Loucy (cell line): ENCODE measurements around the gene CNKSR1.

Source experiments
- H2AFZ ChIP-seq: fragments of 200-600 bp; sonication (generic); 2 replicates; pipeline ENCODE4 v1.6.0; 2016; ENCODE audit warnings: antibody characterized with exemption, mild to moderate bottlenecking, low read length, moderate library complexity
- H3F3A ChIP-seq: fragments of 200-600 bp; 2 replicates; pipeline ENCODE4 v1.6.0; 2016; ENCODE audit warnings: antibody characterized with exemption, low read depth, mild to moderate bottlenecking
- H3K27me3 ChIP-seq: fragments of 200-600 bp; sonication (generic); 2 replicates; pipeline ENCODE4 v1.6.1; 2014; ENCODE audit warnings: low read length, mild to moderate bottlenecking; ENCODE audit not compliant: insufficient read depth, poor library complexity, severe bottlenecking
- H3K36me3 ChIP-seq: fragments of 200-600 bp; sonication (generic); 2 replicates; pipeline ENCODE4 v1.6.1; 2016; ENCODE audit warnings: low read length; ENCODE audit not compliant: insufficient read depth
- H3K4me1 ChIP-seq: fragments of 200-600 bp; sonication (generic); 2 replicates; pipeline ENCODE4 v1.5.1; 2014; ENCODE audit warnings: low read length, mild to moderate bottlenecking; ENCODE audit not compliant: insufficient read depth, poor library complexity, severe bottlenecking
- H3K4me2 ChIP-seq: fragments of 200-600 bp; sonication (generic); 2 replicates; pipeline ENCODE4 v1.6.0; 2014; ENCODE audit warnings: antibody characterized with exemption, low read length, low read depth, mild to moderate bottlenecking; ENCODE audit not compliant: poor library complexity, severe bottlenecking
- H3K4me3 ChIP-seq: fragments of 200-600 bp; sonication (generic); 2 replicates; pipeline ENCODE4 v1.5.1; 2014; ENCODE audit warnings: low read length, mild to moderate bottlenecking, mixed read lengths; ENCODE audit not compliant: poor library complexity, severe bottlenecking
- H3K79me2 ChIP-seq: fragments of 200-600 bp; sonication (generic); 2 replicates; pipeline ENCODE4 v1.6.1; 2014; ENCODE audit warnings: low read length; ENCODE audit not compliant: insufficient read depth
- H3K9ac ChIP-seq: fragments of 200-600 bp; sonication (generic); 2 replicates; pipeline ENCODE4 v1.6.0; 2014; ENCODE audit warnings: mild to moderate bottlenecking, low read depth, low read length, moderate library complexity; ENCODE audit not compliant: poor library complexity, severe bottlenecking
- H3K9me2 ChIP-seq: fragments of 200-600 bp; sonication (generic); replicated peaks from 2 replicates; pipeline ENCODE4 v1.6.1; 2016; ENCODE audit warnings: low read depth, low read length, mixed read lengths
- H3K9me3 ChIP-seq: fragments of 200-600 bp; sonication (generic); 2 replicates; pipeline ENCODE4 v1.6.1; 2014; ENCODE audit warnings: mild to moderate bottlenecking, antibody characterized with exemption, low read length, low read depth; ENCODE audit not compliant: insufficient read depth
- H4K20me1 ChIP-seq: fragments of 200-600 bp; sonication (generic); 2 replicates; pipeline ENCODE4 v1.6.0; 2014; ENCODE audit warnings: antibody characterized with exemption, low read length, mild to moderate bottlenecking; ENCODE audit not compliant: insufficient read depth, poor library complexity, severe bottlenecking
- CTCF ChIP-seq: fragments of 200-600 bp; sonication (generic); conservative IDR thresholded peaks from 2 replicates; pipeline ENCODE4 v1.5.1; 2014; ENCODE audit warnings: mild to moderate bottlenecking, antibody characterized with exemption, low read length
- EZH2phosphoT487 ChIP-seq: fragments of 200-600 bp; IDR thresholded peaks from 2 replicates; pipeline ENCODE4 v1.6.1; 2018; ENCODE audit warnings: antibody characterized with exemption, mild to moderate bottlenecking, moderate library complexity, borderline replicate concordance

The CNKSR1 gene

GRCh38 chr1:26200413-26200812, 23.1 kb downstream of the CNKSR1 start:
- H3K4me3 ChIP-seq, result no peak overlapping the region
- no peak for TF ChIP-seq CTCF
- TF ChIP-seq EZH2phosphoT487, result no peak
- no peak overlapping the region for H2AFZ ChIP-seq
- no peak overlapping the region for H3K9ac ChIP-seq
- H3K79me2 ChIP-seq, result no peaks in the 10 kb centered on the region
- H3K4me1 ChIP-seq, result peaks cover 7% of the 10 kb centered on the region
- H3K4me2 ChIP-seq, result no peak overlapping the region
- H3K36me3 ChIP-seq, result no peaks in the 10 kb centered on the region
- H4K20me1 ChIP-seq, result no peaks in the 10 kb centered on the region
- H3K9me2 ChIP-seq, result no peaks in the 10 kb centered on the region
- H3K27me3 ChIP-seq, result no peaks in the 10 kb centered on the region
- no peaks in the 10 kb centered on the region for H3F3A ChIP-seq
- no peaks in the 10 kb centered on the region for H3K9me3 ChIP-seq

GRCh38 chr1:26203642-26204318, 26.5 kb downstream of the CNKSR1 start:
- H3K27me3 ChIP-seq, result no peaks in the 10 kb centered on the region
- no peaks in the 10 kb centered on the region for H3K36me3 ChIP-seq
- no peaks in the 10 kb centered on the region for H3F3A ChIP-seq
- H3K4me2 ChIP-seq, result no peak overlapping the region
- peaks cover 7% of the 10 kb centered on the region for H3K4me1 ChIP-seq
- no peaks in the 10 kb centered on the region for H4K20me1 ChIP-seq
- no peak overlapping the region for H3K4me3 ChIP-seq
- no peak for TF ChIP-seq EZH2phosphoT487
- peak; percentile 63 for TF ChIP-seq CTCF
- H3K9me2 ChIP-seq, result no peaks in the 10 kb centered on the region
- no peaks in the 10 kb centered on the region for H3K79me2 ChIP-seq
- H3K9ac ChIP-seq, result no peak overlapping the region
- H3K9me3 ChIP-seq, result no peaks in the 10 kb centered on the region
- H2AFZ ChIP-seq, result no peak overlapping the region

- Histone ChIP-seq H3K4me2 (no peak overlapping the region), H3K4me1 (no peaks in the 10 kb centered on the region), H3K27me3 (no peaks in the 10 kb centered on the region), H3K9me3 (no peaks in the 10 kb centered on the region), H3F3A (no peaks in the 10 kb centered on the region), H2AFZ (no peak overlapping the region), H3K9ac (no peak overlapping the region), H3K36me3 (no peaks in the 10 kb centered on the region), H3K4me3 (no peak overlapping the region), H3K9me2 (no peaks in the 10 kb centered on the region), H4K20me1 (no peaks in the 10 kb centered on the region), H3K79me2 (no peaks in the 10 kb centered on the region)
- TF ChIP-seq EZH2phosphoT487 (no peak), CTCF (no peak)
Measured at GRCh38 chr1:26210147-26210870, 33.0 kb downstream of the CNKSR1 start.
